Measurements from ENCODE around the gene CDKN2B-AS1.
"Not testable (repeated sequence)": the region's sequence is repeated elsewhere in the genome, so short reads cannot be mapped to it uniquely, and the experiment has no call there.

The CDKN2B-AS1 gene

DNA sequence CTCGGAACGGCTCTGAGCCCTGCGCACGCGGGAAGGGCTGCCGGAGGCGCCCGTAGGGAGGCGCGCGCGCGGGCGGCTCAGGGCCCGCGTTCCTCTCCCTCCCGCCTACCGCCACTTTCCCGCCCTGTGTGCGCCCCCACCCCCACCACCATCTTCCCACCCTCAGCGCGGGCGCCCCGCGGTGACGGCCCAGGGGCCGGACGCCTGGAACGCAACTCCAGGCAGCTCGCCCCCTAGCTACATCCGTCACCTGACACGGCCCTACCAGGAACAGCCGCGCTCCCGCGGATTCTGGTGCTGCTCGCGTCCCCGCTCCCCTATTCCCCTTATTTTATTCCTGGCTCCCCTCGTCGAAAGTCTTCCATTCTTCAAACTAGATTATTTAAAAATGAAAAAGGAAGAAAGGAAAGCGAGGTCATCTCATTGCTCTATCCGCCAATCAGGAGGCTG is at the start of gene CDKN2B-AS1:
CDKN2B-AS1 (plus strand) TSS at position 236 of the 450 bp plus-strand sequence.
- no peaks in the 10 kb centered on the region for H3K79me2 ChIP-seq (ENCODE audit: low read length)
- H3K9ac ChIP-seq (ENCODE audit: low read length), result no peak within 1 kb of the TSS
- no peak within 1 kb of the TSS for H2AFZ ChIP-seq (ENCODE audit: low read depth, low read length)
- no peak within 1 kb of the TSS for H3K27ac ChIP-seq (ENCODE audit: low read length)
- no peak within 1 kb of the TSS for H3K4me2 ChIP-seq (ENCODE audit: low read length)
- TF ChIP-seq, protein P1, sequence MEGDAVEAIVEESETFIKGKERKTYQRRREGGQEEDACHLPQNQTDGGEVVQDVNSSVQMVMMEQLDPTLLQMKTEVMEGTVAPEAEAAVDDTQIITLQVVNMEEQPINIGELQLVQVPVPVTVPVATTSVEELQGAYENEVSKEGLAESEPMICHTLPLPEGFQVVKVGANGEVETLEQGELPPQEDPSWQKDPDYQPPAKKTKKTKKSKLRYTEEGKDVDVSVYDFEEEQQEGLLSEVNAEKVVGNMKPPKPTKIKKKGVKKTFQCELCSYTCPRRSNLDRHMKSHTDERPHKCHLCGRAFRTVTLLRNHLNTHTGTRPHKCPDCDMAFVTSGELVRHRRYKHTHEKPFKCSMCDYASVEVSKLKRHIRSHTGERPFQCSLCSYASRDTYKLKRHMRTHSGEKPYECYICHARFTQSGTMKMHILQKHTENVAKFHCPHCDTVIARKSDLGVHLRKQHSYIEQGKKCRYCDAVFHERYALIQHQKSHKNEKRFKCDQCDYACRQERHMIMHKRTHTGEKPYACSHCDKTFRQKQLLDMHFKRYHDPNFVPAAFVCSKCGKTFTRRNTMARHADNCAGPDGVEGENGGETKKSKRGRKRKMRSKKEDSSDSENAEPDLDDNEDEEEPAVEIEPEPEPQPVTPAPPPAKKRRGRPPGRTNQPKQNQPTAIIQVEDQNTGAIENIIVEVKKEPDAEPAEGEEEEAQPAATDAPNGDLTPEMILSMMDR (IDR thresholded peaks at IDR 0.05; ENCODE audit: low read depth, low read length), result no peak
- TF ChIP-seq EZH2phosphoT487 (IDR thresholded peaks at IDR 0.05; ENCODE audit: low read depth), result no peak
- H3K9me3 ChIP-seq (ENCODE audit: insufficient read depth, low read length), result no peaks in the 10 kb centered on the region
- H3K4me3 ChIP-seq (ENCODE audit: low read length), result no peak within 1 kb of the TSS
- H4K20me1 ChIP-seq (ENCODE audit: insufficient read depth, low read length), result no peaks in the 10 kb centered on the region
- H3K36me3 ChIP-seq (replicated peaks; ENCODE audit: low read depth, low read length), result no peaks in the 10 kb centered on the region
- H3K27me3 ChIP-seq (ENCODE audit: low read depth, low read length), result no peaks in the 10 kb centered on the region
- no peaks in the 10 kb centered on the region for H3K4me1 ChIP-seq (ENCODE audit: low read length)

DNA sequence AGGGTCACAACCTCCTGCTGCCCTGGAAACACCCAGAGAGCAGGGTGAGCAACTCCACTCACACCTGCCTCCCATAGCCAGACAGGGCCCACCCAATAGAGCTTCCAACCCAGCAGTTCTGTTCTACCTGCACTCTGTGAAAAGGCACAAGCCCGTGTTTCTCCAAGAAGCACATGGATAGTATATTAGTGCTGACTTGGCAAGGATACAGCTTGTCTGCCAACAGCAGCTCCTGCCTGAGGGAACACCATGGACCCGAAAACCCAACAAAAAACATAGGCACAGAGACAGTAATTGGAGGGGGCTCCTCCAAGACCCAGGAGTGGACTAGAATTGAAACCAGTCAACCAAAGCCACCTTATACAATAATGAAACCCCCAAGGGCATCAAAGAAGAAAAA is 49.0 kb upstream of the CDKN2B-AS1 start:
- Histone ChIP-seq H3K9me3 (ENCODE audit: insufficient read depth, low read length) (no peaks in the 10 kb centered on the region), H3K27me3 (ENCODE audit: low read depth, low read length) (no peaks in the 10 kb centered on the region)

DNA sequence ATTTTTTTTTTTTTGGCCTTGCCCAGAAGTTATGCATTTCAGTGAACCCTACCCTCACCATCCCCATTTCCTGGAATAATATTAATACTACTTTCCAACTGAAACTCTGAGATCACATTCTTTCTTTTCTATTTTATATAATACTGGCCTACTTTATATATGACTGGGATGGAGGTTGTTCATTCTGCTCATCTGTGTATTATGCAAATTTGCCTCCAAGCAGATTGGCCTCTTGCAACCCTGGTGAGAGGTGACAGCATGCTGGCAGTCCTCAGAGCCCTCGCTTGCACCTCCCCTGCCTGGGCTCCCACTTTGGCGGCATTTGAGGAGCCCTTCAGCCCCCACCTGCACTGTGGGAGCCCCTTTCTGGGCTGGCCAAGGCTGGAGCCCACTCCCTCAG is 35.8 kb upstream of the CDKN2B-AS1 start:
- H3K79me2 ChIP-seq (ENCODE audit: low read length), result no peaks in the 10 kb centered on the region
- no peaks in the 10 kb centered on the region for H3K4me1 ChIP-seq (ENCODE audit: low read length)
- no peak overlapping the region for H3K9ac ChIP-seq (ENCODE audit: low read length)
- H4K20me1 ChIP-seq (ENCODE audit: insufficient read depth, low read length), result no peaks in the 10 kb centered on the region
- TF ChIP-seq, protein P1 (IDR thresholded peaks at IDR 0.05; ENCODE audit: low read depth, low read length), result no peak
- TF ChIP-seq EZH2phosphoT487 (IDR thresholded peaks at IDR 0.05; ENCODE audit: low read depth), result no peak
- no peaks in the 10 kb centered on the region for H3K27me3 ChIP-seq (ENCODE audit: low read depth, low read length)
- H3K4me3 ChIP-seq (ENCODE audit: low read length), result no peak overlapping the region
- no peak overlapping the region for H2AFZ ChIP-seq (ENCODE audit: low read depth, low read length)
- H3K36me3 ChIP-seq (replicated peaks; ENCODE audit: low read depth, low read length), result no peaks in the 10 kb centered on the region
- no peak overlapping the region for H3K4me2 ChIP-seq (ENCODE audit: low read length)
- H3K9me3 ChIP-seq (ENCODE audit: insufficient read depth, low read length), result no peaks in the 10 kb centered on the region
- H3K27ac ChIP-seq (ENCODE audit: low read length), result no peak overlapping the region

More for the DNA sequence above, 49.0 kb upstream of the CDKN2B-AS1 start:
- no peaks in the 10 kb centered on the region for H4K20me1 ChIP-seq (ENCODE audit: insufficient read depth, low read length)
- no peak overlapping the region for H3K9ac ChIP-seq (ENCODE audit: low read length)
- H3K79me2 ChIP-seq (ENCODE audit: low read length), result no peaks in the 10 kb centered on the region
- no peak overlapping the region for H3K4me2 ChIP-seq (ENCODE audit: low read length)
- no peaks in the 10 kb centered on the region for H3K4me1 ChIP-seq (ENCODE audit: low read length)
- no peak overlapping the region for H3K4me3 ChIP-seq (ENCODE audit: low read length)
- no peaks in the 10 kb centered on the region for H3K36me3 ChIP-seq (replicated peaks; ENCODE audit: low read depth, low read length)
- no peak overlapping the region for H3K27ac ChIP-seq (ENCODE audit: low read length)
- TF ChIP-seq, protein P1 (IDR thresholded peaks at IDR 0.05; ENCODE audit: low read depth, low read length), result no peak
- TF ChIP-seq EZH2phosphoT487 (IDR thresholded peaks at IDR 0.05; ENCODE audit: low read depth), result no peak
- H2AFZ ChIP-seq (ENCODE audit: low read depth, low read length), result no peak overlapping the region

DNA sequence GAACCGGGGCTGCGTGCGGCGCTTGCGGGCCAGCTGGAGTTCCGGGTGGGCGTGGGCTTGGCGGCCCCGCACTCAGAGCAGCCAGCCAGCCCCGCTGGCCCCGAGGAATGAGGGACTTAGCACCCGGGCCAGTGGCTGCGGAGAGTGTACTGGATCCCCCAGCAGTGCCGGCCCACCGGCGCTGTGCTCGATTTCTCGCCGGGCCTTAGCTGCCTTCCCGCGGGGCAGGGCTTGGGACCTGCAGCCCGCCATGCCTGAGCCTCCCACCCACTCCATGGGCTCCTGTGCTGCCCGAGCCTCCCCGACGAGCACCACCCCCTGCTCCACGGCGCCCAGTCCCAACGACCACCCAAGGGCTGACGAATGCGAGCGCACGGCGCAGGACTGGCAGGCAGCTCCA is 35.3 kb upstream of the CDKN2B-AS1 start:
- H2AFZ ChIP-seq (ENCODE audit: low read depth, low read length); H3K9ac ChIP-seq (ENCODE audit: low read length); H3K36me3 ChIP-seq (replicated peaks; ENCODE audit: low read depth, low read length); H3K27me3 ChIP-seq (ENCODE audit: low read depth, low read length); H3K4me3 ChIP-seq (ENCODE audit: low read length); H3K79me2 ChIP-seq (ENCODE audit: low read length); H4K20me1 ChIP-seq (ENCODE audit: insufficient read depth, low read length); H3K4me2 ChIP-seq (ENCODE audit: low read length); H3K9me3 ChIP-seq (ENCODE audit: insufficient read depth, low read length); H3K27ac ChIP-seq (ENCODE audit: low read length); H3K4me1 ChIP-seq (ENCODE audit: low read length): not testable (repeated sequence)

DNA sequence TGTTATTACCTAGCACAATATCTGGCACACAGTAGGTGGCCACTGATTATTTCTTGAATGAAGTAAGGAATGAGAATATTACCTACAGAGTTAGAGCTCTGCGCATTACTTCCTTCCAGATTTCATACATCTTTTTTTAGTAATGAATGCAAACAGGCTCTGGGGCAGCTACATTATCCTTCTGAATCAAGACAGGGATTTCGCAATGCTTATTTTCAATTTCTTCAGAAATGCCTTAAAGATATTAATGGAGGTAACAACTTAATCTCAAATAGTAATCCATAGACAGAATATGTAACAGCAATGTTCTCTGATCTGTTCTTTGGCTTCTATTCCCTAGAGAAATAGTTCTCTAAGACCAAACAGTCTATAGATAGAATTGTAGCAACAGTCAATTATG is 33.0 kb upstream of the CDKN2B-AS1 start:
- no peaks in the 10 kb centered on the region for H3K79me2 ChIP-seq (ENCODE audit: low read length)
- H3K27ac ChIP-seq (ENCODE audit: low read length), result no peak overlapping the region
- TF ChIP-seq EZH2phosphoT487 (IDR thresholded peaks at IDR 0.05; ENCODE audit: low read depth), result no peak
- TF ChIP-seq, protein P1 (IDR thresholded peaks at IDR 0.05; ENCODE audit: low read depth, low read length), result no peak
- no peak overlapping the region for H3K4me3 ChIP-seq (ENCODE audit: low read length)
- H3K27me3 ChIP-seq (ENCODE audit: low read depth, low read length), result no peaks in the 10 kb centered on the region
- no peaks in the 10 kb centered on the region for H3K9me3 ChIP-seq (ENCODE audit: insufficient read depth, low read length)
- no peaks in the 10 kb centered on the region for H3K4me1 ChIP-seq (ENCODE audit: low read length)
- no peaks in the 10 kb centered on the region for H3K36me3 ChIP-seq (replicated peaks; ENCODE audit: low read depth, low read length)
- H3K9ac ChIP-seq (ENCODE audit: low read length), result no peak overlapping the region
- no peak overlapping the region for H2AFZ ChIP-seq (ENCODE audit: low read depth, low read length)
- no peak overlapping the region for H3K4me2 ChIP-seq (ENCODE audit: low read length)
- H4K20me1 ChIP-seq (ENCODE audit: insufficient read depth, low read length), result no peaks in the 10 kb centered on the region
